GM12892 (cell line): ENCODE results near the gene FTCDNL1.

Experiments
- POLR2A ChIP-seq: IDR thresholded peaks from 2 replicates; pipeline ENCODE4 v1.6.1; 2011; ENCODE audit warnings: low read depth, low read length, control low read depth
- TAF1 ChIP-seq: IDR thresholded peaks from 2 replicates; pipeline ENCODE4 v1.6.1; 2011; ENCODE audit warnings: low read depth, mild to moderate bottlenecking, control low read depth, low read length, borderline replicate concordance

DNA sequence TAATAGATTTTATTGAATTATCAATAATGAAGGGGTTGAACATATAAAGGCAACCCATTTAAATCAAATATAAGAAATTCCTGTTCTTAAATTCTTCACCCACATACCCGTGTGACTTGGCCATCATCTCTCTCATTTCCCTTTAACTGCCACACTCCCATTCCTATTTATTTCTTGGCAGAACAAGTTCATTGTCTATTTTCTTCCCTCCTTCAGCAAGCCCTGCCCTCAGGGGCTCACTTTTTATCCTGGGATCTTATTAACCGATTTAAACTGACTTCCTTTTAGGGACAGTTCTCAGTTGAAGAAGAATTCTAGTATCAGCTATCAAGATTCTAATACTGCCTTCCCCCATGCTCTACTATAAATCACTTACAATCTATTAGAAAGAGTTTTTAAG is 123.2 kb downstream of the FTCDNL1 start:
- TF ChIP-seq TAF1 (no peak), POLR2A (no peak)
